ENCODE results near the gene GNMT.

GRCh38 chr6:42973926-42974325 is 13.4 kb downstream of the GNMT start:
- TF ChIP-seq GATA2 (IDR thresholded peaks at IDR 0.05; ENCODE audit: low read depth, low read length) (no peak), GATA3 (IDR thresholded peaks at IDR 0.05; ENCODE audit: low read depth, low read length) (no peak)

Data from SH-SY5Y (cell line).